ENCODE measurements around the gene OMG.
"Not testable (repeated sequence)": the region's sequence is repeated elsewhere in the genome, so short reads cannot be mapped to it uniquely, and the experiment has no call there.

OMG gene

DNA sequence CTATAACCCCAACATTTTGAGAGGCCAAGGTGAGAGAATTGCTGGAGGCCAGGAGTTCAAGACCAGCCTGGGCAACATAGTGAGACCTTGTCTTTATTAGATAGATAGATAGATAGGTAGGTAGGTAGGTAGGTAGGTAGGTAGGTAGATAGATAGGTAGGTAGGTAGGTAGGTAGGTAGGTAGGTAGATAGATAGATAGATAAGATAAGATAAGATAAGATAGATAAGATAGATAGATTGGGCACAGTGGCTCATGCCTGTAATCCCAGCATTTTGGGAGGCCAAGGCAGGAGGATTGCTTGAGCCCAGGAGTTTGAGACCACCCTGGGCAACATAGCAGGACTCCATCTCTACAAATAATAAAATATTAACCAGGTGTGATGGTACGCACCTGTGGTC is 34.1 kb downstream of the OMG start:
- not testable (repeated sequence) for DNase-seq (ENCODE audit: low read depth)

DNA sequence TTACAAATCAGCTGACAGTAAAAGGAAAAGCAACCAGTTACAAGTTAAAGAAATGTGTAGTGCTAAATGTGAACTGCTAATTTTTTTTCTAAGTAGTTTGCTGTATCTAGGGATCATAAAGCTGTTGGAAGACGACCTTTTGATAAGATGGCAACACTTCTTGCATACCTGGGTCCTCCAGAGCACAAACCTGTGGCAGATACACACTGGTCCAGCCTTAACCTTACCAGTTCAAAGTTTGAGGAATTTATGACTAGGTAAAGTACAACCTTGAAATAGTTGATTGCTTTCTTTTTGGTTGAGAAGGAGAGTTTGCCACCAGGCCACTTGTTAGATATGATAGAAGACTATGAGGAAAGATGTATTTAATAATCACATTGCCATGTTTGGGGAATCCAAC is 35.4 kb downstream of the OMG start:
- DNase-seq (ENCODE audit: low read depth), result no peak

DNA sequence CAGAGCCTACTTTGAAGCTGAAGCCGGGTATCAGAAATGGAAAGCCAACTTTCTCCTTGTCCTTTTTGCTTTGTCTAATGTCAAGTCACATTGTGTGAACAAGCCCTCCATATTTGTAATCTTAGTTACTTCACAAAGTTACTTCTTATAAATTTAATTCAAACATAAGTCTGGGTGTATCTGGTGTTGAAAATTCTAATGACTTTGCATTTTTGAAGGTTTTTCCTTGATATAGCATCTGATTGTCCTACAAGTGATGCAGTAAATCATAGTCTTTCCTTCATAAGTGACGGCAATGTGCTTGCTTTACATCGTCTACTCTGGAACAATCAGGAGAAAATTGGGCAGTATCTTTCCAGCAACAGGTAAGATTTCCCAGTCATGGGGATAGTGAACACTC is 36.9 kb downstream of the OMG start:
- DNase-seq (ENCODE audit: low read depth), result no peak

DNA sequence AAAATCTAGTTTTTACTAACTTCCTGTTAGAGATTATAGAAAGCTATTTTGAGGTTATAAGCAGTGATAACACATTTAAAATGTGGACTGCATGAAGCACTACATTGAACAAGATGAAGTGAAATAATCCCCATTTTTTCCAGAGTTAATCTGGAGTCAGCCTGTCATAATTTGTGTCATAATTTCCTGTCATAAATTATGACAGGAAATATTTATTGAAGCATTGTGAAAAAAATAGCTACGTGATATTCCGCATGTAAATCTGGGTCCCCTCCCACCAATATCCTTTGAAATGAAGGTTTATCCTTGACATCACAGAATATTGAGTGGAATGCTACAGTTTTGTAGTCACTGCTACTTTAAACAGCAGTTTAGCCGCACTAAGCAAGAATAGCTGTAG is 40.1 kb downstream of the OMG start:
- no peak for DNase-seq (ENCODE audit: low read depth)

GRCh38 chr17:31254654-31255053 is 42.4 kb downstream of the OMG start:
- DNase-seq (ENCODE audit: low read depth), result peak; percentile 27

DNA sequence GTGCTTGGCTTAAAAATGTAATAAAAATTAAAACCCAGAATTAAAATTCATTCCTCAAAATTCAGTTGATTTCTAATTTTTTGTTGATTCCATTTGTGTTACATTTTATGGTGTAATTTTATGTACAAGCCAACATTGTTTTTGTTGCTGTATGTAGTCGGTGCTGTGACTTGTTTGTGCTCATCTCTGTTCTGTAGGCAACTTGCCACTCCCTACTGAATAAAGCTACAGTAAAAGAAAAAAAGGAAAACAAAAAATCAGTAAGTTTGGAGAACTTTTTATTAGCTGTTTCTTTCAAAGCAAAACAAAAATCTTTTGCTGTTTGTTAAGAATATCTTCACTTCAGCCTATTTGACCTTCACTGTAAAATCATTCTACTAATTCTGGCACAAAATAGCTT is 44.3 kb downstream of the OMG start:
- DNase-seq (ENCODE audit: low read depth), result no peak

- no peak for DNase-seq (ENCODE audit: low read depth)
These were observed 45.1 kb downstream of the OMG start for GRCh38 chr17:31251970-31252328.

DNA sequence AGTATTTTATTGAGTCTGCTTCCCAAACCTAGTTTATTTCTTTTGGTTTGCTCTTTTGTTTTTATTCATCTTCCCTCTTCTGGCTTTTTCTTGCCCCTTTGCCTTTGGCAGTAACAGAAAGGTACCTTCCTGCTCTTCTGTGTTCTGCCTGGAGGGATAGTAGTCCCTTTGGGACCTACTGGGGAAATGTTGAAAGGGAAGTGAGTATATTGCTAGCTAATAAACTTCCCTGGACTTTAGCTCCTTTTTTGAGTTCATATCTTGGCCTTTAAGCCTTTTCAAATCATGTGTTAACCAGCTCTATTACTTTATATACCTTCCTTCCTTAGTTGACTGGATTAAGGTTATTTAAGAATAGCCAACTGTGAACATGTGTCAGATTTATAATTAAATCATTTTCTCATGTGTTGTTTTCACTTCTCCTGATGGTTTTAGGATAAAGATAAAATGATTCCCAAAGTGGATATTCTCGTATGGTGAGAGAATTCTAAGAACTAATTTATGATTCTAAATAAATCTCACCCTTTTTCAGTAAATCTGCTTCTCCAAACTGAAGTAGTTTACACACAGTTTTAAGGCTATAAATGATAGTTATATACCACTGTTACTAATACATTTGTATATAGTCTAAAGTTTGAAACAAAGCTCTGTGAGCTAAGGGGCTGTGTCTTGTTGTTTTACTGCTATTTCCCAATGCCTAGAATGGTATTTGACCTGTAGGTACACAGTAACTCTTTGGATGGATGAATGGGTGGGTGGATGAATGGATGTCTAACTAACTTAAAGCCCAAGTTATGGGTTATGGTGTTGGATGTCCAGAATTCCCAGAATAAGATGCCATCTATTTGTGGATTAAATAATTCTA is 45.7 kb downstream of the OMG start:
- peak; percentile 23 for DNase-seq (ENCODE audit: low read depth)

DNA sequence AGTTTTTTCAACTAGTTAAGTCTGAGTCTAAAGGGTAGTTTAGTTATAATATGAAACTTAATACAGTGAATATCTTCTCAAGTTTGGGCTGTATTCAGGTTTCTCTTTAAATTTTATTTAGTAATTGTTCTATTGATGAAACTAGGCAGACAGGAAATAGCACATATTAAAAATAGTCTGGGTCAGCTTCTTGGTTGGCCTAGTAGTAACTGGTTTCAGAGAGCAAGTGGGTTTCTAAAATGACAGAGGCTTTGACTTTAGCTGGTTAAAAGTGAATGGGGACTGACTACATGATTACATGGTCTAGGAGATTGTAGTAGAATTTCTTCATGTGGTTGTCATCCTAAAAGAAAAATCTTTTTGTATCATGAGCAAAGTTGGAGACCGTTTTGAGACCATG is 46.8 kb downstream of the OMG start:
- DNase-seq (ENCODE audit: low read depth), result peak; percentile 17

DNA sequence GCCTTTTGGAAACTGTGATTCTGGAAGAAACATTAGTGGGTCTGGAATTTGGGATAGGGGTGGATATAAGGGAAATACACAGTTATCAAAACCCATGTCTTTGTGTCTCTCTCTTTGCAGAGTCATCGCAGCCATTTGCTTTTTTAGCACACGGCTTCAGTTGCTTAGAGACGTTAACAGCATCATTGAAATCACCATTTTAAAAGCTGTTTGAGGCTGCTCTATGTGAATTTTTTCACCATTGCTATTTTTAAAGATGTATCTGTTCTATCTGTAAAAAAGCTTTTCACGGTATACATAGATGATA is 47.3 kb downstream of the OMG start:
- DNase-seq (ENCODE audit: low read depth), result no peak

DNA sequence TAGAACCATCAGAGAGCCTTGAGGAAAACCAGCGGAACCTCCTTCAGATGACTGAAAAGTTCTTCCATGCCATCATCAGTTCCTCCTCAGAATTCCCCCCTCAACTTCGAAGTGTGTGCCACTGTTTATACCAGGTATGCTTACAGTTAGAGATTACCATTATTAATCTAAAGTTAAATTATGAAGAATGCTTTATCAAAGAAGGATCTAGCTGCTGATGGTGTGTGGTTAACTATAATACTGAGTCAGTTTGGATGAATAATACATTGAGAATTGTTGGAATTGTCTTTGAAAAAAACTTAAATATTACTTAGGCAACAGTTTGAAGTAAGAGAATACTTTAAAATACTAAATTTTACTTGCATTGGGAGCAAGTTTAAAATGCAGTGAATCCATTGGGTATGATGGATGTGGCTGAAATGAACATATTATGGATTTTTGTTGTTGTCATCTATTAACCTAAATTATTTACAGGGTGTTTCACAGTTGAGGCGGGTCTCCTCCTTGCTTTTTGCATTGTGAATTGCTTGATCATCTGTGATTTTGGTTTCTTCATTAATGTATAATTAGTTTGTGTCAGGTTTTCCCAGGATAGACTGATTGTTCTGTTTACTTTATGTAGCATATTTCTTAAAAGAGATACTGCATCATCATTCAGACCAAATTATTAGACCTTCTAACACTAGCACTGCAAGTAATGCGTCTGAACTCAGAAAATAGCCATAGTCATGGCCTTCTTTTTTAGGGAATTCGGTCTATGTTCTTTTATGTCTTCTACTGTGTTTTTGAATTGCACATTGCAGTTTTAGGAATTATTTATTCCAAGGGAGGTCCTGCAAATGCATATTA is 47.8 kb downstream of the OMG start:
- DNase-seq (ENCODE audit: low read depth), result peak; percentile 85

Measured in EH (cell line).